HG03378 (cell line): ENCODE data around the gene SLC24A4.
A peak's percentile ranks its signal among the peaks of the same experiment; 100 is the strongest.

ENCODE experiments used
- ATAC-seq: cut with Tn5 transposase; IDR thresholded peaks from one replicate; pipeline ENCODE4 v1.9.1; 2021; ENCODE audit warnings: mild to moderate bottlenecking, moderate library complexity; ENCODE audit not compliant: unreplicated experiment

SLC24A4 gene

GRCh38 chr14:92538412-92538985, 215.5 kb downstream of the SLC24A4 start:
- ATAC-seq = peak; percentile 67

- no peak for ATAC-seq
These were observed 216.5 kb downstream of the SLC24A4 start for GRCh38 chr14:92539419-92539818.

GRCh38 chr14:92539875-92540274, 216.9 kb downstream of the SLC24A4 start:
- no peak for ATAC-seq

- ATAC-seq = no peak
These were observed 217.6 kb downstream of the SLC24A4 start for GRCh38 chr14:92540472-92541048.

GRCh38 chr14:92542766-92543554, 220.0 kb downstream of the SLC24A4 start:
- ATAC-seq = no peak

- ATAC-seq = no peak
These were observed 221.2 kb downstream of the SLC24A4 start for GRCh38 chr14:92544051-92544720.

- no peak for ATAC-seq
These were observed 223.5 kb downstream of the SLC24A4 start for GRCh38 chr14:92546347-92547053.

GRCh38 chr14:92549105-92549858, 226.3 kb downstream of the SLC24A4 start:
- no peak for ATAC-seq

- no peak for ATAC-seq
These were observed 226.9 kb downstream of the SLC24A4 start for GRCh38 chr14:92549859-92550230.
